NCI-H1092 (cell line): ENCODE data around the gene DUSP15.
"Not testable (repeated sequence)": the region's sequence is repeated elsewhere in the genome, so short reads cannot be mapped to it uniquely, and the experiment has no call there.

Experiments used
- DNase-seq: peaks from one replicate; lab custom pipeline; 2025; lab: John Stamatoyannopoulos, UW

DUSP15 gene

GRCh38 chr20:31869942-31870725 lies at the start of gene DUSP15, which contains the start of gene TTLL9:
Gene DUSP15, minus strand, starts transcription at chr20:31870527. Its CDS starts 190 bp downstream, at chr20:31870337.
Gene TTLL9, plus strand, starts transcription at chr20:31870634. Its CDS starts 493 bp downstream, at chr20:31871127.
- no peak for DNase-seq

GRCh38 chr20:31919410-31920155 lies 49.3 kb upstream of the DUSP15 start:
- DNase-seq: no peak

DNA sequence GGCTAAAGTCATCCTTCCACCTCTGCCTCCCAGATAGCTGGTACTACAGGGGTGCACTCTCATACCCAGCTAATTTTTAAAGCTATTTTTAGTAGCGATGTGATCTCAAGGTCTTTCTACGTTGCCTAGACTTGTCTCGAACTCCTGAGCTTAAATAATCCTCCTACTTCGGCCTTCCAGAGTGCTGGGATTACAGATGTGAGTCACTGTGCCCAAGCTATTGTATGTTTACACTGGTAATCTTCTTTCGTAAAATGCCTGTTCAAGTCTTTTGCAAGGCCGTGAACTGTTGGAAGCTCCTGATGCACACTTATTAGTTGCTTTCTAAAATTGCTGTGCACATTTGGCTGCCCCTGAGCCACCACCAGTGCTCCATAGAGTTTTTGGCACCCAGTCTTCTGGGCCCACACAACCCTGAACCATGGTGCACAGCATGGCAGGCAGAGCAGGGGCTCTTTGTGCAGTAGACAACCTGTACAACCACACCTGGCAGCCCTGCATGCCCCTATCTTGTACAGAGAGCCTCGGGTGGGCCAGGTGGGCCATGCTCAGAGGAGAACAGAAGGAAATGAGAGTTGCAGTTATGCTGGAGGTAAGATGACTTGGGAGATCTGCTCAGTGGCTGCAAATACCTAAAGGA lies 48.3 kb upstream of the DUSP15 start:
- no peak for DNase-seq

DNA sequence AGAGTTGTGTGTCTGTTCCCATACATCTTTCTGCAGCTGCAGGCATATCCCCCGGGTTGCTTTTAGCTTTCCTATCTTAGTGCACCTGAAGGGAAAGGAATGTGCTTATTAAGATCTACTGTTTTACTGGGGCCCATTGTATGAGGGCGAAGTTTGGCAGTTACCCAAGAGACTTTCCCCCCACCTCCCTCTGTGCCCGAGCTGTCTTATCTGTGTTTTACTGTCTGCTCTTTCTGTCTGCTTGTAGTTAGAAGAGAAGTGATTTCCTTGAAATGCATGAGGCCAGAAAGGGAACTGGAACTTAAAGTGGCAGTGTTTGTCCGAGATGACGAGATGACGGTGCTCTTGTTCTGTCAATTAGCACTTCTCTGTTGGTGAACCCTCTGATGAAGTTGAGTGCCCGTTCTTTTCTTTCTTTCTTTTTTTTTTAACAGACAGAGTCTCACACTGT lies 47.7 kb upstream of the DUSP15 start:
- not testable (repeated sequence) for DNase-seq

DNA sequence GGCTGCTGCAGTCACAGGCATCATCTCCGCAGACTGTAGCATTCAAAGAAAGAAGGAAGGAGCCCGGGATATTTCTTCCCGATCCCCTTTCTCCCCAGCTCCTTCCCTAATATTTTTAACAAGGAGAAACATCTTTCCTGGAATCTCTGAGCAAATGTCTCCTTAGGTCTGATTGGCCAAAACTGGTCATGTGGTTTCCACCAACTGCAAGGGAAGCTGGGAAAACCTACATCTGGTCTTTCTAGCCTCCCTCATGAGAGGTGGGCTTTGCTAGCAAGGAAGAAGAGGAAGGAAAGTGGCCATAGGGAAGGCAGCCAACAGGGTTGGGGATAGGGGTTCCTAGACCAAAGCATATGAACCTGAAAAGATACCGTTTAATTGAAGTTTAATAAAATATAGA lies 46.4 kb upstream of the DUSP15 start:
- DNase-seq: no peak

DNA sequence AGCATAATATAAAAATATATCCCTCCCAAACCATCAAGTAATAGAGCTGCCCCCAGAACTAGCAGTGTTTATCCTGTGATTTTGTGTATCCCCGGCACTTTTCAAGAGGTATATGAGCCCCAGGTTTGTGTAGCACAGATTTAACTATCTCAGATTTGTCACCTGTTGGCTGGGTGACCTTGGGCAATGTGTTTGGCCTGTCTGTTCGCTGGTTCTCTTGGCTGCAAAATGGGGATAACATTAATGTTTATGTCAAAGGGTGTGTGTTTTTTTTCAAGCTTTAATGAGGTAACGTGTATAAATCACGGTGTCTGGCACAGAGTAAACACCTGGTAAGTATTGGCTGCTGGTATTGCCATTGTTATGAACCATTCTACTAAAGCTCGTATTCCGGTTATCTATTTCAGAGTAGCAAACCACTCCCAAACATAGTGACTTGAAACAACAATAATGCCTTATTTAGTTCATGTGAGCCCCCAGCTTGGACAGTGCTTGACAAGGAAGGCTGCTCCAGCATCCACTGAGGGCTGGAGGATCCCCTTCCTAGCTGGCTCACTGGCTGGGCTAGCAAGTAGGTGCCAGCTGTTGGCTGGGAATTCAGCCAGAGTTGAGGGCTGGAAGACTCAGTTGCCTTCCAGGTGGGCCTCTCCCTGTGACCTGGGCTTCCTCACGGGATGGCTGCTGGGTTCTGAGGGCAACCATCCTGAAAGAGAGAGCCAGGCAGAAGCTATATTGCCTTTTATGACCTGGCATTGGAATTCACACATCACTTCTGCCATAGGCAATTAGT lies 45.4 kb upstream of the DUSP15 start:
- DNase-seq: peak; percentile 37

DNA sequence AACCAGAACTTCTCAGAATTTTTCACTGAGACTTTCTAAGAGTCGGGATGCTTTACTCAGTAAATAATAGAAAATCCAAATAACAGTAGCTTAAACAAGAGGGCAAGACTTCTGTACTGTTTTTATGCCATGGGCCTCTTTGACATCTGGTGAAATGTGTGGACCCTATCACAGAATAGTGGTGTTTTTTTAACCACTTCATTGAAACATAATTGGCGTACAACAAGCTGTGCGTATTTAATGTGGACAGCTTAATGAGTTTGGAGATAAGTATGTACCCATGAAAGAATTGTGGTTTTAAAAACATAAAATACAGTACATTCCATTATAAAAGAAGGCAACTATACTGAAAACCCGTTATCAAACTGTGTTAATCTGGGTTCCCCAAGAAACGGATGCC lies 43.8 kb upstream of the DUSP15 start:
- DNase-seq: no peak

DNA sequence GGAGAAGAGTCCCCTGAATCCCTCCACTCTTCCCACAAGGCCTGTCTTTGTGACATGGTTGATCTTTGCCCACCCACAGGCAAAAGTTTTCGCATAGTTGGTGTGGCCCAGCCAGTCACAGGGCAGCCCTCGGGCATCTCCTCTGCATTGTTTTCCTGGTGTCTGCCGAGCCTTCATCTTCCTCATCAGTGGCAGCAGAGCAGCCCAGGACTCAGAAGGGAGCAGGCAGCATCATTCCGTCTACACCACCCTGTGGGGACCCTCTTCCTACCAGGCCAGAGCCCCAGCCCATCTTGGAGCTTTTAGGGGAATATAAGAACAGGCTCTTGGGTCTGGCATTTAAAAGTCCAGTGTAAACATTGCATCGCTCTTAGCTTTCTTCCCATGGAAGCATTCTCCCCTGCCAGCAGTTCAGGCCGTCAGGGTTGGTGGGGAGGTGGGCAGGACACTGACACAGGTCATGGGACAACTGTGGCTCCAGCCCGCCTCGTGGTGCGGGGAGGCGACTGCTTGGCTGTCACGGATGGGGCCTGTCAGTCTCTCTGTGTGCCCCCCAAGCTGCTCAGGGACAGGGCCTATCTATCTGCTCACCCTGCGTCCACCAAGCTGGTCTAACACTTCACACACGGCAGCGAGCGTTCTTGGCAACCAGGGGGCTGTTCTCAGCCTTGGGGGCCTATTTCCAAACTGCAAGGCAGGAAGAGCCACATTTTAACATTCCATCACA lies 43.3 kb upstream of the DUSP15 start:
- no peak for DNase-seq

GRCh38 chr20:31910071-31910803 lies 39.9 kb upstream of the DUSP15 start:
- no peak for DNase-seq

- no peak for DNase-seq
These were observed 39.1 kb upstream of the DUSP15 start for GRCh38 chr20:31909253-31910070.

- DNase-seq: no peak
These were observed 38.1 kb upstream of the DUSP15 start for GRCh38 chr20:31908424-31908823.

- DNase-seq: no peak
These were observed 37.7 kb upstream of the DUSP15 start for GRCh38 chr20:31908016-31908415.

- DNase-seq: no peak
These were observed 36.7 kb upstream of the DUSP15 start for GRCh38 chr20:31907046-31907445.

- no peak for DNase-seq
These were observed 35.7 kb upstream of the DUSP15 start for GRCh38 chr20:31906001-31906400.

GRCh38 chr20:31903627-31904386 lies 33.5 kb upstream of the DUSP15 start:
- no peak for DNase-seq

DNA sequence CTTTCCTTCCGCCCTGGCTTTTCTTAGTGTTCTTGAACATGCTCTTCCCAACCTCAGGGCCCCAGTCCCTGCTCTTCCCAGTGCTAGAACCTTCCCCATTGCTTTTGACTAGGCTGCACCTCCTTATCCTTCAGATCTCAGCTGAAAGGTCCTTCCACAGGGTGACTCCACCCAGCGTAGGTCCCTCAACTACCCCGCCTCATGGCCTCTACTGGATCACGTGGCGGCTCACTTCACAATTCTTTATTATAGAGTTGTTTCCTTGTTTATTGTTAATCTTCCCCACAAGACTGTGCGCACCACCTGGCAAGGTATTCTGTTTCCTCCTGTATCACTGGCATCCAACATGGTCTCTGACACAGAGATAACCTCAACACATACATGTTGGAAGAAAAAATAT lies 31.3 kb upstream of the DUSP15 start:
- no peak for DNase-seq

- no peak for DNase-seq
These were observed 27.2 kb upstream of the DUSP15 start for GRCh38 chr20:31897541-31897940.

DNA sequence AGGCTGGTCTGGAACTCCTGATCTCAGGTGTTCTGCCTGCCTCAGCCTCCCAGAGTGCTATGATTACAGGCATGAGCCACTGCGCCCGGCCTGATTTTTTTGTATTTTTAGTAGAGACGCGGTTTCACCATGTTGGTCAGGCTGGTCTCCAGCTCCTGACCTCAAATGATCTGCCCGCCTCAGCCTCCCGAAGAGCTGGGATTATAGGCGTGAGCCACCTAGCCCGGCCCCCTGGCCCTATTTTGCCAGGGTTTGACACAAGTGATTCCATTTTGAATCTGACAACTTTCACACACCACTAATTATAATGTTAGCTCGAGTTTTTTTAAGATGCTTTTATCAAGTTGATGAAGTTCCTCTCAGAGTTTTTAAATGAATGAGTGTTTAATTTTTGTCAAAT lies 25.7 kb upstream of the DUSP15 start:
- DNase-seq: no peak
